GM12878 (cell line): ENCODE data around the gene ART3. TPM values are rescaled to one million over a fixed set of nuclear protein-coding genes. Genes with fewer than 3 reads are reported as not detected.

ENCODE experiments used
- ATAC-seq: fragments of 200-7000 bp; cut with Tn5 transposase; 3 replicates; pipeline ENCODE4 v1.9.1; 2020; ENCODE audit warnings: mild to moderate bottlenecking, moderate library complexity
- BruUV-seq: library from RNA; stranded (reverse); fragments of 400-500 nt; replicated peaks from 2 replicates; lab custom pipeline; 2021; lab: Mats Ljungman, UMichigan
- CTCF ChIA-PET: fragments of 300-600 bp; sonication (Branson Sonifier 250); formaldehyde crosslinking; extraction: SDS; loops from one replicate; lab custom pipeline; 2021; ENCODE audit warnings: inconsistent platforms; lab: Yijun Ruan, JAX
- POLR2A ChIA-PET: fragments of 350-600 bp; formaldehyde crosslinking; extraction: SDS; loops from one replicate; lab custom pipeline; 2021; ENCODE audit warnings: inconsistent platforms; lab: Charles Lee
- RAD21 ChIA-PET: fragments of 300-600 bp; sonication (Branson Sonifier 250); formaldehyde crosslinking; loops from one replicate; lab custom pipeline; 2023; ENCODE audit warnings: antibody characterized with exemption; ENCODE audit not compliant: unreplicated experiment; lab: Charles Lee
- SMC1A ChIA-PET: fragments of 300-600 bp; sonication (Branson Sonifier 250); formaldehyde crosslinking; loops from one replicate; lab custom pipeline; 2023; ENCODE audit not compliant: unreplicated experiment, uncharacterized antibody; lab: Charles Lee
- DNase-seq: peaks from one replicate; pipeline ENCODE4 v3.0.0-alpha.2; 2011; ENCODE audit warnings: low read depth, low spot score
- FAIRE-seq: peaks from 3 replicates; lab custom pipeline; 2011; peaks lifted over from hg19 to GRCh38; lab: Jason Lieb, UNC
- H2AFZ ChIP-seq: 2 replicates; pipeline ENCODE4 v1.6.0; 2011; ENCODE audit warnings: low read depth, low read length, control low read depth; ENCODE audit not compliant: control insufficient read depth
- H3K27ac ChIP-seq: 2 replicates; pipeline ENCODE4 v1.5.1; 2011; ENCODE audit warnings: control low read depth; ENCODE audit not compliant: control insufficient read depth, insufficient read depth
- H3K27me3 ChIP-seq, 2 experiments: replicated peaks in 1 of 2; 2 replicates each; pipeline versions ENCODE4 v1.6.0 to v1.6.1; 2011; ENCODE audit warnings: low read length in 1 of 2; ENCODE audit not compliant: control insufficient read depth in 2 of 2, insufficient read depth in 2 of 2
- H3K36me3 ChIP-seq, 2 experiments: 2 replicates each; pipeline ENCODE4 v1.5.1; 2011; ENCODE audit warnings: low read length in 1 of 2; ENCODE audit not compliant: control insufficient read depth in 2 of 2, insufficient read depth in 2 of 2
- H3K4me1 ChIP-seq: 2 replicates; pipeline ENCODE4 v1.6.1; 2011; ENCODE audit warnings: mild to moderate bottlenecking, low read length, moderate library complexity, mixed read lengths; ENCODE audit not compliant: control insufficient read depth, insufficient read depth
- H3K4me2 ChIP-seq: 2 replicates; pipeline ENCODE4 v1.6.0; 2011; ENCODE audit warnings: control low read depth; ENCODE audit not compliant: control insufficient read depth, insufficient read depth
- H3K4me3 ChIP-seq: fragments of 200-600 bp; sonication (generic); 2 replicates; pipeline ENCODE4 v1.5.1; 2016
- H3K79me2 ChIP-seq: 2 replicates; pipeline ENCODE4 v1.6.0; 2011; ENCODE audit warnings: low read length; ENCODE audit not compliant: control insufficient read depth, insufficient read depth
- H3K9ac ChIP-seq: 2 replicates; pipeline ENCODE4 v1.8.0; 2011; ENCODE audit warnings: low read length, control low read depth, mixed read lengths; ENCODE audit not compliant: control insufficient read depth, insufficient read depth
- H3K9me3 ChIP-seq: replicated peaks from 3 replicates; pipeline ENCODE4 v1.5.1; 2011; ENCODE audit warnings: mild to moderate bottlenecking, low read length; ENCODE audit not compliant: control insufficient read depth, insufficient read depth
- H4K20me1 ChIP-seq: 2 replicates; pipeline ENCODE4 v1.6.0; 2011; ENCODE audit not compliant: control insufficient read depth, insufficient read depth
- ATF7 ChIP-seq: fragments of 450-650 bp; IDR thresholded peaks from 2 replicates; pipeline ENCODE4 v1.6.1; 2016; ENCODE audit warnings: low read depth, mild to moderate bottlenecking
- CTCF ChIP-seq, 3 experiments: IDR thresholded peaks in 2 of 3; conservative IDR thresholded peaks in 1 of 3; 2 replicates each; pipeline ENCODE4 v1.5.1; 2011; ENCODE audit warnings: low read depth in 3 of 3, low read length in 3 of 3, mild to moderate bottlenecking in 3 of 3, control low read depth in 2 of 3, moderate library complexity in 2 of 3, inconsistent platforms in 1 of 3, mixed read lengths in 1 of 3; ENCODE audit not compliant: control insufficient read depth in 2 of 3, insufficient read depth in 1 of 3; ENCODE audit errors: extremely low read depth in 1 of 3
- DPF2 ChIP-seq: fragments of 450-650 bp; IDR thresholded peaks from 2 replicates; pipeline ENCODE4 v1.6.1; 2017; ENCODE audit warnings: mild to moderate bottlenecking
- EP300 ChIP-seq, 2 experiments: fragments of 150-350 bp in 1 of 2; IDR thresholded peaks; 2 replicates each; pipeline ENCODE4 v1.6.1; 2011 to 2012; ENCODE audit warnings: low read depth in 2 of 2, low read length in 2 of 2, borderline replicate concordance in 1 of 2, improper control_type of control experiment in 1 of 2, inconsistent platforms in 1 of 2; ENCODE audit not compliant: control insufficient read depth in 1 of 2
- ESRRA ChIP-seq: IDR thresholded peaks from 2 replicates; pipeline ENCODE4 v1.6.1; 2012; ENCODE audit warnings: mild to moderate bottlenecking, low read length, improper control_type of control experiment
- KLF5 ChIP-seq: fragments of 450-650 bp; IDR thresholded peaks from 2 replicates; pipeline ENCODE4 v1.6.1; 2014; ENCODE audit warnings: mild to moderate bottlenecking; ENCODE audit not compliant: partially characterized antibody
- MAX ChIP-seq: IDR thresholded peaks from 2 replicates; pipeline ENCODE4 v1.6.1; 2012; ENCODE audit warnings: low read depth, low read length, improper control_type of control experiment
- MTA2 ChIP-seq: fragments of 450-650 bp; IDR thresholded peaks from 2 replicates; pipeline ENCODE4 v1.6.1; 2016; ENCODE audit warnings: low read depth, mild to moderate bottlenecking, moderate library complexity
- MYB ChIP-seq: fragments of 150-350 bp; IDR thresholded peaks from 2 replicates; pipeline ENCODE4 v1.6.1; 2014; ENCODE audit warnings: mild to moderate bottlenecking, low read depth, low read length, borderline replicate concordance
- NRF1 ChIP-seq: conservative IDR thresholded peaks from 2 replicates; pipeline ENCODE4 v1.6.1; 2011; ENCODE audit warnings: mild to moderate bottlenecking, low read depth, low read length, improper control_type of control experiment
- RCOR1 ChIP-seq: conservative IDR thresholded peaks from 2 replicates; pipeline ENCODE4 v1.6.1; 2012; ENCODE audit warnings: low read depth, low read length, improper control_type of control experiment
- SIX5 ChIP-seq: IDR thresholded peaks from 2 replicates; pipeline ENCODE4 v1.6.1; 2011; ENCODE audit warnings: mild to moderate bottlenecking, low read depth, low read length, moderate library complexity; ENCODE audit not compliant: severe bottlenecking
- SP1 ChIP-seq: IDR thresholded peaks from one replicate; pipeline ENCODE4 v1.6.1; 2011; ENCODE audit warnings: low read depth, low read length
- SPI1 ChIP-seq: IDR thresholded peaks from 2 replicates; pipeline ENCODE4 v1.6.1; 2011; ENCODE audit warnings: low read depth, mild to moderate bottlenecking, low read length, moderate library complexity, borderline replicate concordance; ENCODE audit not compliant: insufficient read depth
- STAT1 ChIP-seq: fragments of 450-650 bp; conservative IDR thresholded peaks from 2 replicates; pipeline ENCODE4 v1.6.1; 2014; ENCODE audit warnings: antibody characterized with exemption, mild to moderate bottlenecking
- ZZZ3 ChIP-seq: IDR thresholded peaks from 2 replicates; pipeline ENCODE4 v1.6.1; 2011; ENCODE audit warnings: low read depth; ENCODE audit not compliant: control insufficient read depth, insufficient read length
- WGBS: methylation state at CpG from one replicate; pipeline ENCODE4 v1.1.6; 2016; ENCODE audit warnings: low lambda C conversion rate; ENCODE audit not compliant: insufficient replicate concordance, insufficient coverage; ENCODE audit errors: missing lambda C conversion rate; 5-methylcytosine and 5-hydroxymethylcytosine counted together
- in situ Hi-C: fragments of 300-500 bp; cut with MboI; formaldehyde crosslinking; loops from 9 replicates; pipeline ENCODE4 v1.14.3; 2018; ENCODE audit warnings: mixed read lengths
- intact Hi-C: fragments of 100-400 bp; cut with micrococcal nuclease; formaldehyde crosslinking; loops from one replicate; pipeline ENCODE4 v1.14.2; 2022; ENCODE audit not compliant: unreplicated experiment
- polyA plus RNA-seq, 11 experiments: library from polyadenylated mRNA; depleted of rRNA in 4 of 11; unstranded in 6 of 11; stranded (reverse) in 5 of 11; fragments of >200 nt; fragmentation: Nextera tagmentation in 4 of 11; fragmentation: Illumina TruSeq in 1 of 11; extraction: Ambion mirVana in 4 of 11; extraction: Trizol in 1 of 11; gene quantifications; 1 replicate in 1 of 11; 2 replicates in 10 of 11; pipeline versions ENCODE4 v1.2.1 to v1.2.3, GENCODE V29; 2011 to 2016; ENCODE audit warnings: inconsistent platforms in 2 of 11, missing spikeins in 2 of 11, low read depth in 1 of 11
- total RNA-seq, 4 experiments: library from RNA; depleted of rRNA in 3 of 4; stranded (reverse); fragments of >200 nt in 3 of 4; fragmentation: Illumina TruSeq in 1 of 4; extraction: Trizol in 1 of 4; gene quantifications; 2 replicates each; pipeline versions ENCODE4 v1.2.1 to v1.2.3, GENCODE V29; 2013 to 2021
- TF ChIP-seq, protein P1 (sequence below): IDR thresholded peaks from 2 replicates; pipeline ENCODE4 v1.6.1; 2012; ENCODE audit warnings: low read length, inconsistent platforms
- TF ChIP-seq, protein P2 (sequence below): IDR thresholded peaks from 2 replicates; pipeline ENCODE4 v1.6.1; 2011; ENCODE audit warnings: borderline replicate concordance, low read depth, mild to moderate bottlenecking, moderate library complexity, mixed read lengths, low read length; ENCODE audit not compliant: insufficient read depth; ENCODE audit errors: extremely low read length

The ART3 gene
- total and polyA plus RNA-seq, 10 of the 15 experiments (the other 5 are each of a cell fraction or from before 2014, with no cell fraction given), result 0.18 to 0.50 (median 0.26) TPM; not detected in 6

DNA sequence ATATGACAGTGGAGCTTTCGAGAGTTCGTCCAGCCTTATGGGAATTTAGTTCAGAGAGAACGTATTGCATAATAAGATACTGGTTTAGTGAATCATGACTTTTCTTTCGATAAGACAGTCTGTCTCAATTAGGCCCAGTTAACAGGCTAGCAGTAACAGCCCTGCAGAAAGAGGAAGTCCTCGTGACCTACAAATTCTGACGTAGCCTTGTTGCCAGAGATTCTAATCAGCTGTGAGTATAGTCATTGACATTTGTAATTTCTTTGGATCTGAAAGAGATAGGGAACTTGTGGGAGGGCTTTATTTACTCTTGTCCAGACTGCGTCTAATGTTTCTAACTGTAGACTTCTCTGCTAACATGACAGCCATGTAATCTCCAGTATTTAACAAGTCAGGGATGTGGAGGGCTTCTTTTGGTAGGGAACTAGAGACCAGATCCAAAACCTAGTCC is 15.8 kb downstream of the ART3 start:
- no peaks in the 10 kb centered on the region for H3K9me3 ChIP-seq
- intact Hi-C loops (no loop called here), in situ Hi-C loops (no loop called here)
- RAD21 ChIA-PET, result no interaction called here
- SMC1A ChIA-PET, result interaction anchor here (1.5 kb wide), 1 partner anchor 19 kb away, joined by 3 read pairs; no protein-coding TSS in a partner anchor
- no peak overlapping the region for H3K9ac ChIP-seq
- H3K36me3 ChIP-seq, result no peaks in the 10 kb centered on the region
- H4K20me1 ChIP-seq, result peaks cover 2% of the 10 kb centered on the region; the same call in 1 of the 2 replicates
- ATAC-seq (peak; percentile 83), FAIRE-seq (peak; percentile 35), DNase-seq (no peak)
- POLR2A ChIA-PET, result no interaction called here
- H2AFZ ChIP-seq, result peak overlapping the region; percentile 9
- H3K4me3 ChIP-seq, result no peak overlapping the region
- BruUV-seq, result no TSS peak
- no peak overlapping the region for H3K4me2 ChIP-seq
- H3K27me3 ChIP-seq, result peaks cover 0 to 3% of the 10 kb centered on the region in 2 experiments; a peak in 1 of 4 replicates
- H3K4me1 ChIP-seq, result no peaks in the 10 kb centered on the region
- 55% methylated on average over 7 of the region's 7 CpGs for WGBS
- H3K27ac ChIP-seq, result no peak overlapping the region
- H3K79me2 ChIP-seq, result no peaks in the 10 kb centered on the region
- CTCF ChIA-PET, result interaction anchor here (0.8 kb wide), 1 partner anchor 97 kb away, joined by 3 read pairs; no protein-coding TSS in a partner anchor
- no peak for TF ChIP-seq RCOR1
- TF ChIP-seq ZZZ3, result no peak
- no peak for TF ChIP-seq SP1
- TF ChIP-seq, protein P1, sequence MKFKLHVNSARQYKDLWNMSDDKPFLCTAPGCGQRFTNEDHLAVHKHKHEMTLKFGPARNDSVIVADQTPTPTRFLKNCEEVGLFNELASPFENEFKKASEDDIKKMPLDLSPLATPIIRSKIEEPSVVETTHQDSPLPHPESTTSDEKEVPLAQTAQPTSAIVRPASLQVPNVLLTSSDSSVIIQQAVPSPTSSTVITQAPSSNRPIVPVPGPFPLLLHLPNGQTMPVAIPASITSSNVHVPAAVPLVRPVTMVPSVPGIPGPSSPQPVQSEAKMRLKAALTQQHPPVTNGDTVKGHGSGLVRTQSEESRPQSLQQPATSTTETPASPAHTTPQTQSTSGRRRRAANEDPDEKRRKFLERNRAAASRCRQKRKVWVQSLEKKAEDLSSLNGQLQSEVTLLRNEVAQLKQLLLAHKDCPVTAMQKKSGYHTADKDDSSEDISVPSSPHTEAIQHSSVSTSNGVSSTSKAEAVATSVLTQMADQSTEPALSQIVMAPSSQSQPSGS, result no peak
- TF ChIP-seq SIX5, result no peak
- TF ChIP-seq DPF2, result no peak
- TF ChIP-seq MAX, result no peak
- TF ChIP-seq STAT1, result no peak
- peak; percentile 66 for TF ChIP-seq ATF7
- TF ChIP-seq SPI1, result peak; percentile 92
- TF ChIP-seq MTA2, result 0 out of 2 replicates have a peak, but pooled peaks have one; percentile 37
- TF ChIP-seq KLF5, result no peak
- TF ChIP-seq, protein P2, sequence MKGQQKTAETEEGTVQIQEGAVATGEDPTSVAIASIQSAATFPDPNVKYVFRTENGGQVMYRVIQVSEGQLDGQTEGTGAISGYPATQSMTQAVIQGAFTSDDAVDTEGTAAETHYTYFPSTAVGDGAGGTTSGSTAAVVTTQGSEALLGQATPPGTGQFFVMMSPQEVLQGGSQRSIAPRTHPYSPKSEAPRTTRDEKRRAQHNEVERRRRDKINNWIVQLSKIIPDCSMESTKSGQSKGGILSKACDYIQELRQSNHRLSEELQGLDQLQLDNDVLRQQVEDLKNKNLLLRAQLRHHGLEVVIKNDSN, result no peak
- no peak for TF ChIP-seq NRF1
- TF ChIP-seq CTCF (IDR thresholded peaks at IDR 0.05 in 2 of 3, conservative IDR thresholded peaks at IDR 0.05 in 1 of 3; ENCODE audit: control insufficient read depth in 2 of 3, extremely low read depth in 1 of 3, insufficient read depth in 1 of 3, low read depth in 3 of 3, low read length in 3 of 3), result no peak
- TF ChIP-seq MYB, result no peak
- no peak for TF ChIP-seq ESRRA
- TF ChIP-seq EP300 (IDR thresholded peaks at IDR 0.05; ENCODE audit: borderline replicate concordance in 1 of 2, control insufficient read depth in 1 of 2, low read depth in 2 of 2, low read length in 2 of 2), result no peak
